GM18499 (cell line): Measurements from ENCODE around the gene ZNF680.
"Not testable (repeated sequence)": the region's sequence is repeated elsewhere in the genome, so short reads cannot be mapped to it uniquely, and the experiment has no call there.

Experiments
- ATAC-seq: cut with Tn5 transposase; IDR thresholded peaks from one replicate; pipeline ENCODE4 v1.9.1; 2021; ENCODE audit warnings: moderate number of reproducible peaks; ENCODE audit not compliant: insufficient read depth, unreplicated experiment

The ZNF680 gene

DNA sequence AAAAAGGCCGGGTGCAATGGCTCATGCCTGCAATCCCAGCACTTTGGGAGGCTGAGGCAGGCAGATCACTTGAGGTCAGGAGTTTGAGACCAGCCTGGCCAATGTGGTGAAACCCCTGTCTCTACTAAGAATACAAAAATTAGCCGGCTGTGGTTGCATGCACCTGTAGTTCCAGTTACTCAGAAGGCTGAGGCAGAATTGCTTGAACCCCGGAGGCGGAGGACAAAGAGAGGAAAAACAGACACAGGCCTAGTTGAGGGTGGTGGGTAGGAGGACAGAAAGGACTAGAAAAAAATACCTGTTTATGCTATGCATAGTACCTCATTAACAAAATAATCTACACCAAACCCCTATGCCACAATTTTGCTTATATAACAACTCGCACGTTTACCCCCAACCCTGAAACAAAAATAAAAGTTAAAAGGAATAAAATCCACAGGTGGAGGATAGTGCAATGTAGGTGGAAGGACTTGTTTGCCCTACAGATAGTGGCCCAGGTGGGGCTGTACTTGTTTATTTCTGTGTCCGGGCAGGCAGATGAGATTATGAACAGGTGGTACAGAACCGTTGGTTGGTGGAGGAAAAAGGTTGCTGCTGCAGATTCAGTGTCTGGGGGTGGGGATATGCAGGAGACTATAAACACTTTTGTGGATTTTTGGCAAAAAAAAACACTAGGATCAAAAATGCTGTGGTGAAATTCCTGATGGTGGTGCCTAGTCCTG is 5.1 kb downstream of the ZNF680 start:
- ATAC-seq = no peak

DNA sequence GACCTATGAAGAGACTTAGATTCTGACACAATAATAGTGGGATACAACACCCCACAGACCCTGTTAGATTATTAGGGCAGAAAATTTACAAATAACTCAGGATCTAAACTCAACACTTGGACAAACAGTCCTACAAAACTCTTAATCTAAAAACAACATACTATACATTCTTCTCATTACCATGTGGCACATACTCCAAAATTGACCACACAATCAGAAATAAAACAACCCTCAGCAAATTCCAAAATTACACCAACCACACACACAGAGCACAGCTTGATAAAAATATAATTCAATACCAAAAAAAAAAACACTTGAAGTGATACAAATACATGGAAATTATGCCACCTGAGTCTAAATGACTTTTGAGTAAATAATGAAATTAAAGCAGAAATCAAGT is 7.8 kb downstream of the ZNF680 start:
- ATAC-seq = no peak

DNA sequence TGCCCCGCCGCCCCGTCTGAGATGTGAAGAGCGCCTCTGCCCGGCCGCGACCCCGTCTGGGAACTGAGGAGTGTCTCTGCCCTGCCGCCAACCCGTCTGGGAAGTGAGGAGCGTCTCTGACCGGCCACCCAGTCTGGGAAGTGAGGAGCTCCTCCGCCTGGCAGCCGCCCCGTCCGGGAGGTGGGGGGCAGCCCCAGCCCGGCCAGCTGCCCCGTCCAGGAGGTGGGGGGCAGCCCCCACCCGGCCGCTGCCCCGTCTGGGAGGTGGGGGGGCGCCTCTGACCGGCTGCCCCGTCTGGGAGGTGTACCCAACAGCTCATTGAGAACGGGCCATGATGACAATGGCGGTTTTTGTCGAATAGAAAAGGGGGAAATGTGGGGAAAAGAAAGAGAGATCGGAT is 8.7 kb downstream of the ZNF680 start:
- not testable (repeated sequence) for ATAC-seq

DNA sequence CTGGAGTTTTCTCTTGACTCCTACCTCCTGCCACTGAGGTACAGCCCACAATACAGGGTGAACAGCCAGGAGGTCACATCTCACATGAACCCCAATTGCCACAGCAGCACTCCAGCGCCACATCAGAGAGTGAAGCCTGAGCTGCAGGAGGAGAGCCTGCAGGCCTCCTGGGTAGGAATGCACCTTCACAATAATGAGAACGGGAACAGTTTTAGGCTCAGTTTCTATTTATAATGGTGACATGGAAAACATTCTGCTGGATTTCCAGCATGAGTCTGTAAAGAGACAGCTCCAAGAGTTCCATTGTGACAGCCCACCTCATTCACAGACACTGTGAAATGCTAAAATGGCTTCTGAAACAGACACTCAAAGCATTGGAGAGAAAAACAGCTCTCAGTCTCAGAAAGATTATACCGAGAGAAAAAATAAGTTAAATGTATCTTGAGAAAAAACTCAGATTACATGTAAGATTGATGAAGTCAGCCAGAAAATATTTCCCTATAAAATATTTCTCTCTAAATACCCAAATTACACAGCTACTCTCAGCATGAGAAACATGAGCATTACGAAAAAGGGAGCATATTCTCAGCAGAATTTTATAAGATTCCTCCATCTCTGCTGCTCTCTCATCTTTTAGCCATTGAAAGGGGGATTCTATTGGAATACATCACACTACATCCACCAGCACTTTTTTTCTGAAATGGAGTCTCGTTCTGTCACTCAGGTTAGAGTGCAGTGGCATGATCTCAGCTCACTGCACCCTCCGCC is 11.3 kb downstream of the ZNF680 start:
- ATAC-seq = no peak

DNA sequence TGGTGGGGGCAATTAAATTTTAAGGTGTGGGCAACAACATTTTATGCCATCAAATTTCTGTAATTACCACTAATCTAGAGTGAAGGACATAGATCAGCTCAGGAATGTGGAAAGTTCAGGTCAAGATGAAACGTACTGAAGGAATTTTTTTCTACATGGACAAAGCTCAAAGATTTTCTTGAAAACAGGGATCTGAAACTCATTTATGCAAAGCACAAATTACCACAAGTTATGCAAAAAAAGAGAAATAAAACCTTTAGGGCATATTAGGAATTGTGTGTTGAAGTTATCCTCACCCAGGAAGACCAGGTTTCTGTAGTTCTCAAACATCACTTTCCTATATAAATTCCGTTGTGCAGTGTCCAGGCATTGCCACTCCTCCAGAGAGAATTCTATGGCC is 18.9 kb downstream of the ZNF680 start:
- no peak for ATAC-seq

DNA sequence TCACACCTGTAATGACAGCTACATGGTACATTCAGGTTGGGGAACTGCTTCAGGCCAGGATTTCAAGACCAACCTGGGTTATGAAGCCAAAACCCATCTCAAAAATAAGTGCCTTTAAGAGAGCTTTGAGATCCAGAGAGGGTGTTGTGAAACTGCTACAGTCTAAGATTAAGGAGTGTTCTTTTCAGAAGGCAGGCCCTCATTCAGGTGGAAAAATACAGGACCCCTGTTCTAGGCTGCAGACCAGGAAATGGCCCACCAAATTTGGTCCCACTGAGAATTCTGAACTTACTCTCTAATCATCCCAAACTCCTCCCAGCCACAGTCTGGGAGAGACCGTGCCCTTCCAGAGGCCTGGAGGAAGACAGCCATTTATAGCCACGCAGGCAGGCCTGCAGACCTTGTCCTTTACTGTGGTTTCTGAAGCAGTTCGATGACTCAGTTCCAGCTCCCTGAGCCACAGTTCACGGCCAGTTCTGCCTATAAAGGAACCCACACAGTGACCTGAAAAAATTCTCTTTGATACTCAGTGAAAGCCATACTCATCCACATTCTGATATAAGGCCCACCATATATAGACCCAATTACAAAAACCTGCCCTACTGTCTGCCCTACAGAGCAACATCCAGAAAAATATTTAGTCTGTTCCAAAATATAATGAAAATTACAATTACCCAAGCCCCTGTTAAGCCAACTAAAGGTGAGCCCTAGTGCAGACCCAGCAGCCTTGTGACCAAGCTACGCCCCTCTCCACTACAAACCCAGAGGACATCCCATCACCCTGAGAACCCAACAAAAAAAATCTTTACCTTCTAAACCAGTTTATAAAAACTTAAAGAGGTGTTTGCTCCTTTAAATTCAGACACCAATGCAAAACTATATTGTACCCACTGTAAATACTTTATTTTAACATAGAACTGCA is 21.2 kb downstream of the ZNF680 start:
- no peak for ATAC-seq

DNA sequence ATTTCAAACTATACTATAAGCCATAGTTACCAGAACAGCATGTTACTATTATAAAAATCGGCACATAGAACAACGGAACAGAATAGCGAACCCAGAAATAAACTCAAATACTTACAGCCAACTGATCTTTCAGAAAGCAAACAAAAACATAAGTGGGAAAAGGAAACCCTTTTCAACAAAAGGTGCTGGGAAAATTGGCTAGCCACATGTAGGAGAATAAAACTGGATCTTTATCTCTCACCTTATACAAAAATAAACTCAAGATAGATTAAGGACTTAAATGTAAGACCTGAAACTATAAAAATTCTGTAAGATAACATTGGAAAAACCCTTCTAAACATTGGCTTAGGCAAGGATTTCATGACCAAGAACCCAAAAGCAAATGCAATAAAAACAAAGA is 29.1 kb downstream of the ZNF680 start:
- ATAC-seq = no peak

DNA sequence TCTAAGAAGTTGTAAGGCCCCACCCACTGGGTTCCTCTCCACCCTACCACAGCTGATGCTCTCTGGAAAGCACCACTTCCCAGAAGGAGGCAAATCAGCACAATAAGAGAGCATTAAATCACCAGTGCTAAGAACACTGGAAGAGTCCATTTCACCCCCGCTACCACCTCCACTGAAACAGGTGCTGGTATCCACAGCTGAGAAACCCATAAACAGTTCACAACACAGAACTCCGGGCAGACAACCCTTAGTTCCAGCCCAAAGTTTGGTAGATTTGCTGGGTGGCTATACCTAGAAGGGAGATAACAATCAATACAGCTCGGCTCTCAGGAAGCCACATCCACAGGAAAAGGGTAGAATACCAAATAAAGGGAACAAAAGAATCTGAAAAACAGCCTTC is 34.1 kb downstream of the ZNF680 start:
- ATAC-seq = no peak

DNA sequence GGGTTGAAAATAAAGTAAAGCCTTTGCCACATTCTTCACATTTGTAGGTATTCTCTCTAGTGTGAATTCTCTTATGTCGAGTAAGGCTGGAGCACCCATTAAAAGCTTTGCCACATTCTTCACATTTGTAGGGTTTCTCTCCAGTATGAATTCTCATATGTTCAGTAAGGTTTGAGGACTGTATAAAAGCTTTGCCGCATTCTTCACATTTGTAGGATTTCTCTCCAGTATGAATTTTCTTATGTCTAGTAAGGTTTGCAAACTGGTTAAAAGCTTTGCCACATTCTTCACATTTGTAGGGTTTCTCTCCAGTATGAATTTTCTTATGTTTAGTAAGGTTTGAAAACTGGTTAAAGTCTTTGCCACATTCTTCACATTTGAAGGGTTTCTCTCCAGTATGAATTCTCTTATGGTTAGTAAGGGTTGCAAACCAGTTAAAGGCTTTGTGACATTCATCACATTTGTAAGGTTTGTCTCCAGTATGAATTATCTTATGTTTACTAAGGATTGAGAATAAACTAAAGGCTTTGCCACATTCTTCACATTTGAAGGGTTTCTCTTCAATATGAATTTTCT is 41.4 kb downstream of the ZNF680 start:
- ATAC-seq = no peak

DNA sequence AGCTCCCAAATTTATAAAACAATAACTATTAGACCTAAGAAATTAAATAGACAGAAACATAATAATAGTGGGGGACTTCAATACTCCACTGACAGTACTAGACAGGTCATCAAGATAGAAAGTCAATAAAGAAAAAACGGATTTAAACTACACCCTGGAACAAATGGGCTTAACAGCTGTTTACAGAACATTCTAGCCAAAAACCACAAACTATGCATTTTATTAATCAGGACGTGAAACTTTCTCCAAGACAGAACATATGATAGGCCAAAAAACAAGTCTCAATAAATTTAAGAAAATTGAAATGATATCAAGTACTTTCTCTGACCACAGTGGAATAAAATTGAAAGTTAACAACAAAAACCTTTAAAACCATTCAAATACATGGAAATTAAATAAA is 46.4 kb downstream of the ZNF680 start:
- no peak for ATAC-seq

DNA sequence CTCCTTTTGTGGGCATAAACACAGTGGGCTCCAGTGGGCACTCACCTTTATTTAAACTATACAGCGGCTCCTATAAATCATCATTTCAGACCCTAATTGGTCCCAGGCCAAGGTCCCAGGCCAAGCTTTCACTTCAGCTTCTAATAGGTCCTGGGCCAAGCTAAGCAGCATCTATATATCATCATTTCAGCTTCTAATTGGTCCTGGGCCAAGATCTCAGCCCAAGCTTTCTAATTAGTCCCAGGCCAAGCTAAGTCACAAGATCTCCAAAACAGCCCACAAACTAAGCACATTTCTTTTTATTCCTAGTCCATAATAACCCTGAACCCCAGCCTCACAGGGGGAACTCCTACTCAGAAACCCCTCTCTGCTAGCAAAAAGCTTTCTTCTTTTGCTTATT is 47.1 kb downstream of the ZNF680 start:
- ATAC-seq = no peak

DNA sequence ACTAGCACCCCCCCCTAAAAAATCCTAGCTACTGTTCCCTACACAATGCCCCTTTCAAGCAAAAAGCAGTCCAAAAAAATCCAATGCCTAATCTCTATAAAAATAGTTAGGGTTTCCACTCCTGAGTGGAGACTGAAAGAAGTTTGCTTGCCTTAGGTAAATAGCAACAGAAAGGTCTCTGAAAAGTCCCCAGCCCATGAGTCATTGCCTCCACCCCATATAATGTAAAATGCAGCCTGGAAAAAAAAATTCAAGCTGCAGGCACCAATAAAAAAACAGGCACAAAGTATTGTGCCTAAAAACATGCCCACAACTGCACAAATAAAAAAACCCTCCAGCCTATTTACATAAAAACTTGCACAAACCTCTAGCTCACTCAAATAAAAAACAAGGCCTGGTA is 47.5 kb downstream of the ZNF680 start:
- ATAC-seq = no peak

DNA sequence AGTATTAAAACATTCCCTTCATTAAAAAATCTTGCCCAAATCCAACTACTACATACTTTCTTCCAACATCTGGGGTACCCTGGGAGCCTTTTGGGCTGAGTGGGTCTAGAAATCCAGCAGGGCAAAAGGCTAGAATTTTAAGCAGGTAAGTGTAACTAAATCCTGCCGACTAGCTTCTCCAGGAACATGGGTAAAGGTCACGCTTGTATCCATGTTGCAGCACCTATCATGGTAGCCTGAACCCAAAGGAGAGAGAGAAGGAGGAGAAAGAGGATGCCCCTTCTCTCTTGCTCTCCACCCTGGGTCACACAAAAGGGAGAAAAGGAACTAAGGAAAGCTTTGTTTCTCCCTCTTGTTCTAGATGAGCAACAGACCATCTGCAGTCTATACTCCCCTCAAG is 53.3 kb downstream of the ZNF680 start:
- ATAC-seq = no peak

DNA sequence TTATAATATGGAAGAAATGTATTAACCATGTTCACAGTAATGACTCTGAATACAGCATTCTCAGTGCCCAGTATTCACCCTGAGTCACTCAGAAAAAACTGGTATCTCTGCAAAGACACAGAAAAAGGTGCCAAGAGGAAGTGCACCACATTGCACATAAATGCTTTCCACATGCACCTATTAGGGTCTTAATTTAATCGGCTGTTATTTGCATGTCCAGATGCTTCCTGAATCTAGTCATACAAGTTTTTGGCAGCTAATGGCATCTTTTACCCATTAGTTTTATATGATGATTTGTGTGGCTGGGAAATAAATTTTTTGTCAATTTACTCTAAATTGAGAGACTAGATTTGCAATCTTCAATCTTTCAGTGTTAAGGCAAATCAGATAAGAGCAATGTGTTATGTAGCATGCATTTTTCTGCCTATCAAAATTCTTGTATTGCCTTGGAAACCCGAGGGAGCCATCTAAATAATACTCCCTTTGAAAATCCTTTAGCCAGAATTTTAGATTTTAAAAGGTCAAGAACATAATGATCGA is 58.2 kb downstream of the ZNF680 start:
- no peak for ATAC-seq

DNA sequence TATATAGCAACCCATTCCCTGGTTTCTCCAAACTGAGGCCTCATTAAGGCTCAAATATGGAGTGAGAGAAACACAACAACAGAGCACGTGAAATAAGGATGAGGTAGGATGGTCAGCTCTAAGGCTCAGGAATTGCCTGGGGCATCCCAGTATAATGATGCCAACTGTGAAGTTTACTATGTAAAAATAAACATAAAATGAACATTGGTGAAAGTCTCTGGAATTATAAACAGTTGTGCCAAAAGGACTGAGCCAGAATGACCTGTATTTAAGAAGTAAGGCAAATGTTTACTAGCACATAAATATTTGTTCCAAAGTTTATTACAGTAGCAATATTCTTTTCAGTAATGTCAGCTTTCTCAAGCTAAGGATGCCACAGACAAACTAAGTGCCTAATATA is 64.6 kb downstream of the ZNF680 start:
- ATAC-seq = no peak

DNA sequence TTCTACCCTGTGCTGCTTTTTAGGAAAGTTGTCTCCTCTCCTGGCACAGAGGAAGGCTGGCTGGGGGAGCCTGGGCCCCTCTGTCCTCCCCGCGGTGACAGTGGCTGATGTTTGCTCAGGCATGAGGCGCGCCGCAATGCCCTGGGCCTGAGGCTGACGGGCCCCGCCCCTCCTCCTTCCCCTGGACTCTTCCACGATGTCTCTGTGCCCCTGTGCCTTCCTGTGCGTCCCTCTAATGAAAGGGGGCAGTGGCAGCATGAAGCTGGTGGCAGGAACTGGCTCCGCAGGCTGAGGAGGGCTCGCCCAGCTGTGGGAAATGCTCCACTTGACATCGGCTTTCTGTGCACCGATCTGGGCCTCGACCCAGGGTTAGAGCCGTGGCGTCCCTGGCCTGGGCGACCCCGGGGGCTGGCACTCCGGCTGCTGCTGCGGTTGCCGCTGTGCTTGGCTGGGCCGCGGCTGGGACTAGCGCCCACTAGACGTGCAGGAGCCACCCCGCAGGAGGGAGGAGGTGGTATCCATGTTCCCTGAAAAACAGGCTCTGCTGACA is 67.9 kb downstream of the ZNF680 start:
- ATAC-seq = no peak

DNA sequence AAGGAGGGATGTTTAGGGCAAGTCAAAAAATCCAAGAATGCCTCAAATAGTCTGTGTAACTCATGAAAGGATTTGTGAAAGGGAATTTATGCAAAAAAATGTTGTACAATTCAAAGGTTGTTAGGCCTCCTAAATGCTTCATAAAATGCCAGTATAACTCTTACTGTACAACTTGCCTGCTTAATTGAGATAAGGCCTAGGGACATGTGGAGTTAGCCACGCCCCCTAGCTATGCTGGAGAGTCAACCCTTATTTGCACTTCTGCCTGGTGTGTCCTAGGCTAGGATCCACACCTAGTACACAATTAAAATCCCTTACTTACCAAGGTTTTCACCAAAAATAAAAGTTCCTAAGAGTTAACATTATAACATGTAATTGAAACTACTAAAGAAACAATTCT is 77.2 kb downstream of the ZNF680 start:
- no peak for ATAC-seq
